ENCODE results near the gene GRIA3. TPM values are rescaled to one million over a fixed set of nuclear protein-coding genes. Genes with fewer than 3 reads are reported as not detected.
"Not testable (repeated sequence)": the region's sequence is repeated elsewhere in the genome, so short reads cannot be mapped to it uniquely, and the experiment has no call there.

GRIA3 gene
- total RNA-seq, 2 experiments from 2014 or later = not detected

GRCh38 chrX:123357941-123358340 is 173.9 kb downstream of the GRIA3 start:
- Histone ChIP-seq H3K79me2 (ENCODE audit: insufficient read depth, low read depth, low read length) (no peaks in the 10 kb centered on the region), H3K4me2 (ENCODE audit: low read length) (no peak overlapping the region), H3K9me3 (ENCODE audit: low read length) (no peaks in the 10 kb centered on the region), H3K36me3 (ENCODE audit: insufficient read depth, low read length) (no peaks in the 10 kb centered on the region), H3K27ac (ENCODE audit: low read depth, low read length, poor library complexity, severe bottlenecking) (no peak overlapping the region), H3K4me1 (ENCODE audit: insufficient read depth, low read length, poor library complexity, severe bottlenecking) (no peaks in the 10 kb centered on the region), H3K9me2 (ENCODE audit: insufficient read depth, low read length) (no peaks in the 10 kb centered on the region), H2AFZ (ENCODE audit: low read length) (no peak overlapping the region), H4K20me1 (ENCODE audit: insufficient read depth, low read length) (no peaks in the 10 kb centered on the region), H3K4me3 (ENCODE audit: low read depth, low read length, poor library complexity, severe bottlenecking) (no peak overlapping the region)
- BruUV-seq (replicated peaks) = no TSS peak
- TF ChIP-seq, protein P1, sequence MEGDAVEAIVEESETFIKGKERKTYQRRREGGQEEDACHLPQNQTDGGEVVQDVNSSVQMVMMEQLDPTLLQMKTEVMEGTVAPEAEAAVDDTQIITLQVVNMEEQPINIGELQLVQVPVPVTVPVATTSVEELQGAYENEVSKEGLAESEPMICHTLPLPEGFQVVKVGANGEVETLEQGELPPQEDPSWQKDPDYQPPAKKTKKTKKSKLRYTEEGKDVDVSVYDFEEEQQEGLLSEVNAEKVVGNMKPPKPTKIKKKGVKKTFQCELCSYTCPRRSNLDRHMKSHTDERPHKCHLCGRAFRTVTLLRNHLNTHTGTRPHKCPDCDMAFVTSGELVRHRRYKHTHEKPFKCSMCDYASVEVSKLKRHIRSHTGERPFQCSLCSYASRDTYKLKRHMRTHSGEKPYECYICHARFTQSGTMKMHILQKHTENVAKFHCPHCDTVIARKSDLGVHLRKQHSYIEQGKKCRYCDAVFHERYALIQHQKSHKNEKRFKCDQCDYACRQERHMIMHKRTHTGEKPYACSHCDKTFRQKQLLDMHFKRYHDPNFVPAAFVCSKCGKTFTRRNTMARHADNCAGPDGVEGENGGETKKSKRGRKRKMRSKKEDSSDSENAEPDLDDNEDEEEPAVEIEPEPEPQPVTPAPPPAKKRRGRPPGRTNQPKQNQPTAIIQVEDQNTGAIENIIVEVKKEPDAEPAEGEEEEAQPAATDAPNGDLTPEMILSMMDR (conservative IDR thresholded peaks at IDR 0.05; ENCODE audit: low read length) = no peak
- TF ChIP-seq EZH2phosphoT487 (IDR thresholded peaks at IDR 0.05; ENCODE audit: borderline replicate concordance, low read depth, low read length) = no peak
- POLR2A ChIA-PET = no interaction called here
- intact Hi-C loops (cut with micrococcal nuclease; ENCODE audit: unreplicated experiment) = no loop called here
- CTCF ChIA-PET (ENCODE audit: unreplicated experiment) = no interaction called here
- no peak for DNase-seq (ENCODE audit: low spot score)

DNA sequence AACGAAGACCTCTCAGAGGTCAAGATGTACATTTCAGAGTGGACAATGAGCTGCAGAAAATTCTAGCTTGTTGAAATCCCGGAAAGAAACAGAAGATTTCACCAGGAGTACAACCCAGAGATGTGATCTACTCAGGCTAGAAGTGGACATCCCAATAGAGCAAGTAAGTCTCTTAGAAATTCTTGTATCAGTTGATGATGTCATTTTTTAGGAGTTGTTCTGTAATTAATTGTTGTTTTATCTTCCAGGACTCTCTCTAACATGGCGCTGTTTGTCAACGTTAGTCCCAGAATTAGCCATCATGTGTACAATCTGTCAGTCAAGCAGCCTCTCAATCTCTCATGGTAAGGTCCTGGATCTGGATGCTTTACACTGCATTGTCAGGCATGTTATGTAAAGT is 174.4 kb downstream of the GRIA3 start:
- no TSS peak for BruUV-seq (replicated peaks)
- Histone ChIP-seq H3K9me3 (ENCODE audit: low read length) (no peaks in the 10 kb centered on the region), H3K4me2 (ENCODE audit: low read length) (no peak overlapping the region), H3K79me2 (ENCODE audit: insufficient read depth, low read depth, low read length) (no peaks in the 10 kb centered on the region), H3K27ac (ENCODE audit: low read depth, low read length, poor library complexity, severe bottlenecking) (no peak overlapping the region), H3K4me1 (ENCODE audit: insufficient read depth, low read length, poor library complexity, severe bottlenecking) (no peaks in the 10 kb centered on the region), H2AFZ (ENCODE audit: low read length) (no peak overlapping the region), H3K36me3 (ENCODE audit: insufficient read depth, low read length) (no peaks in the 10 kb centered on the region), H3K9me2 (ENCODE audit: insufficient read depth, low read length) (no peaks in the 10 kb centered on the region), H4K20me1 (ENCODE audit: insufficient read depth, low read length) (no peaks in the 10 kb centered on the region), H3K4me3 (ENCODE audit: low read depth, low read length, poor library complexity, severe bottlenecking) (no peak overlapping the region)
- CTCF ChIA-PET (ENCODE audit: unreplicated experiment) = no interaction called here
- intact Hi-C loops (cut with micrococcal nuclease; ENCODE audit: unreplicated experiment) = no loop called here
- POLR2A ChIA-PET = no interaction called here
- TF ChIP-seq EZH2phosphoT487 (IDR thresholded peaks at IDR 0.05; ENCODE audit: borderline replicate concordance, low read depth, low read length) = no peak
- TF ChIP-seq, protein P1 (conservative IDR thresholded peaks at IDR 0.05; ENCODE audit: low read length) = no peak
- no peak for DNase-seq (ENCODE audit: low spot score)

- BruUV-seq (replicated peaks) = no TSS peak
- Histone ChIP-seq H3K4me3 (ENCODE audit: low read depth, low read length, poor library complexity, severe bottlenecking) (no peak overlapping the region), H3K9me2 (ENCODE audit: insufficient read depth, low read length) (no peaks in the 10 kb centered on the region), H3K4me2 (ENCODE audit: low read length) (no peak overlapping the region), H3K79me2 (ENCODE audit: insufficient read depth, low read depth, low read length) (no peaks in the 10 kb centered on the region), H3K27ac (ENCODE audit: low read depth, low read length, poor library complexity, severe bottlenecking) (no peak overlapping the region), H3K4me1 (ENCODE audit: insufficient read depth, low read length, poor library complexity, severe bottlenecking) (no peaks in the 10 kb centered on the region), H3K36me3 (ENCODE audit: insufficient read depth, low read length) (no peaks in the 10 kb centered on the region), H3K9me3 (ENCODE audit: low read length) (no peaks in the 10 kb centered on the region), H2AFZ (ENCODE audit: low read length) (no peak overlapping the region), H4K20me1 (ENCODE audit: insufficient read depth, low read length) (no peaks in the 10 kb centered on the region)
- DNase-seq (ENCODE audit: low spot score) = no peak
- TF ChIP-seq, protein P1 (conservative IDR thresholded peaks at IDR 0.05; ENCODE audit: low read length) = no peak
- ChIA-PET POLR2A (no interaction called here), CTCF (ENCODE audit: unreplicated experiment) (no interaction called here)
- intact Hi-C loops (cut with micrococcal nuclease; ENCODE audit: unreplicated experiment) = no loop called here
Observed at GRCh38 chrX:123361371-123361770, 177.3 kb downstream of the GRIA3 start.

DNA sequence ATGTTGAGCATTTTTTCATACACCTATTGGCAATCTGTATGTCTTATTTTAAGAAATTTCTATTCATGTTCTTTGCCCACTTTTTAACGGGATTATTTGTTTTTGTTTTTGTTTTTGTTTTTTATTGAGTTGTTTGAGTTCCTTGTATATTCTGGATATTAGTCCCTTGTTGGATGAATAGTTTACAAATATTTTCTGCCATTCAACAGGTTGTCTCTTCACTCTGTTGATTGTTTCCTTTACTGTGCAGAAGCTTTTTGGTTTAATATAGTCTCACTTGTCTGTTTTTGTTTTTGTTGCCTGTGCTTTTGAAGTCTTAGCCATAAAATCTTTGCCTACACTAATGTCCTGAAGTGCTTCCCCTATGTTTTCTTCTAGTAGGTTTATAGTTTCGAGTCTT is 202.1 kb downstream of the GRIA3 start:
- CTCF ChIA-PET (ENCODE audit: unreplicated experiment); H3K4me2 ChIP-seq (ENCODE audit: low read length); H3K36me3 ChIP-seq (ENCODE audit: insufficient read depth, low read length); intact Hi-C loops (cut with micrococcal nuclease; ENCODE audit: unreplicated experiment); H3K9me2 ChIP-seq (ENCODE audit: insufficient read depth, low read length); H3K79me2 ChIP-seq (ENCODE audit: insufficient read depth, low read depth, low read length); H3K4me1 ChIP-seq (ENCODE audit: insufficient read depth, low read length, poor library complexity, severe bottlenecking); DNase-seq (ENCODE audit: low spot score); POLR2A ChIA-PET; H3K27ac ChIP-seq (ENCODE audit: low read depth, low read length, poor library complexity, severe bottlenecking); H4K20me1 ChIP-seq (ENCODE audit: insufficient read depth, low read length); H3K9me3 ChIP-seq (ENCODE audit: low read length); H3K4me3 ChIP-seq (ENCODE audit: low read depth, low read length, poor library complexity, severe bottlenecking); BruUV-seq (replicated peaks); H2AFZ ChIP-seq (ENCODE audit: low read length): not testable (repeated sequence)

Data from OCI-LY7 (cell line).